ENCODE data around the gene PRMT9. TPM values are rescaled to one million over a fixed set of nuclear protein-coding genes. Genes with fewer than 3 reads are reported as not detected.

Gene PRMT9
- polyA plus RNA-seq, 4 donors: 1.9 to 11.1 (median 3.6) TPM

- WGBS, 3 donors: 38 to 49% (median 44%) methylated on average over 12 of the region's 12 CpGs
- no peaks in the 10 kb centered on the region for H3K36me3 ChIP-seq (ENCODE audit: control insufficient read depth in 3 of 3, insufficient read depth in 2 of 3, low read depth in 1 of 3, low read length in 3 of 3)
- no peaks in the 10 kb centered on the region for H3K27me3 ChIP-seq (ENCODE audit: control insufficient read depth in 3 of 3, insufficient read depth in 3 of 3, low read length in 3 of 3)
- DNase-seq: peak; percentile 13 to 57
- no peak overlapping the region for H3K4me3 ChIP-seq (ENCODE audit: low read depth in 1 of 3, low read length in 3 of 3)
- H3K9me3 ChIP-seq (ENCODE audit: control insufficient read depth in 2 of 2, insufficient read depth in 1 of 2, low read depth in 1 of 2, low read length in 1 of 2): no peaks in the 10 kb centered on the region
- H3K4me1 ChIP-seq (ENCODE audit: control insufficient read depth in 3 of 3, insufficient read depth in 2 of 3, low read depth in 1 of 3, low read length in 2 of 3): no peaks in the 10 kb centered on the region
- no peak overlapping the region for H3K27ac ChIP-seq (ENCODE audit: low read depth in 1 of 3, low read length in 2 of 3)
- FAIRE-seq: peak; percentile 41
These were observed 93.6 kb downstream of the PRMT9 start for GRCh38 chr4:147590249-147590920.

GRCh38 chr4:147589586-147589985, 94.4 kb downstream of the PRMT9 start:
- no peak for DNase-seq
- no peaks in the 10 kb centered on the region for H3K27me3 ChIP-seq (ENCODE audit: control insufficient read depth in 3 of 3, insufficient read depth in 3 of 3, low read length in 3 of 3)
- WGBS, 3 donors: 66 to 76% (median 72%) methylated on average over 1 of the region's 1 CpG
- H3K4me3 ChIP-seq (ENCODE audit: low read depth in 1 of 3, low read length in 3 of 3): no peak overlapping the region
- H3K9me3 ChIP-seq (ENCODE audit: control insufficient read depth in 2 of 2, insufficient read depth in 1 of 2, low read depth in 1 of 2, low read length in 1 of 2): peaks cover 0 to 3% of the 10 kb centered on the region in 2 donors
- H3K36me3 ChIP-seq (ENCODE audit: control insufficient read depth in 3 of 3, insufficient read depth in 2 of 3, low read depth in 1 of 3, low read length in 3 of 3): no peaks in the 10 kb centered on the region
- no peak overlapping the region for H3K27ac ChIP-seq (ENCODE audit: low read depth in 1 of 3, low read length in 2 of 3)
- H3K4me1 ChIP-seq (ENCODE audit: control insufficient read depth in 3 of 3, insufficient read depth in 2 of 3, low read depth in 1 of 3, low read length in 2 of 3): no peaks in the 10 kb centered on the region
- FAIRE-seq: no peak

Other genes with a start within 250 kb of the PRMT9 start
- 1 to 10 TPM in 2 of 4 donors, under 1 TPM in 1, not detected in 1; 0.27 to 5.2 (median 3.3) TPM for gene EDNRA, start 203.1 kb downstream of the PRMT9 start, polyA plus RNA-seq
- 10 to 100 TPM in 2 of 4 donors, 1 to 10 TPM in 2; 4.6 to 29.0 (median 10.4) TPM for gene TMEM184C, start 66.8 kb downstream of the PRMT9 start, polyA plus RNA-seq
- gene ARHGAP10, start 47.9 kb upstream of the PRMT9 start, polyA plus RNA-seq: 10 to 100 TPM in 1 of 4 donors, 1 to 10 TPM in 3; 3.4 to 13.2 (median 6.7) TPM